NT2/D1 (cell line): Measurements from ENCODE around the gene IKZF2.

Experiments
- SUZ12 ChIP-seq: IDR thresholded peaks from 2 replicates; pipeline ENCODE4 v1.6.1; 2011; ENCODE audit not compliant: insufficient read length, insufficient read depth; ENCODE audit errors: extremely low read depth
- YY1 ChIP-seq: IDR thresholded peaks from 2 replicates; pipeline ENCODE4 v1.6.1; 2011; ENCODE audit not compliant: insufficient read length, insufficient read depth

DNA sequence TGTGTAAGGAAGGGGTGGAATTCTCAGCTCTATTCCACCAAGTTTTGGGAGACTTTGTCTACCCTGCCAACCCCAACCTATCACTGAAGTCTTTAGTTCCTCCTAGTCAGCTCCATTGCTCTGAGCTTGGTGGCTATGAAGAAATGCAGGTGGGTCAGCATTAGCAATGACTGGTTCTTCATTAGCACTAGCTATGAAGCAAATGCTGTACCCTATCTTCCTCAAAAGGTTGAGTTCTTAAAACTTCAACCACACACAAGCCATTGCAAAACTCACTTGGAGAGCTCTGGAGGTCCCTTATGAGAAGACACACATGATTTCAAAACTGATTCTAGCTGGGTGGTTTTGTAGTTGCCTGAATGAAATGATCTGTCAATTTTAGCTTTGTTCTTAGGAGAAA is 193.8 kb downstream of the IKZF2 start:
- TF ChIP-seq SUZ12 (no peak), YY1 (no peak)
